SH-SY5Y (cell line): Measurements from ENCODE around the gene PARD3.

ENCODE experiments used
- GATA2 ChIP-seq: IDR thresholded peaks from 2 replicates; pipeline ENCODE4 v1.6.1; 2011; ENCODE audit warnings: mild to moderate bottlenecking, low read depth, low read length
- GATA3 ChIP-seq: IDR thresholded peaks from 2 replicates; pipeline ENCODE4 v1.6.1; 2011; ENCODE audit warnings: low read depth, mild to moderate bottlenecking, low read length, moderate library complexity

GRCh38 chr10:34826221-34826620 lies 11.1 kb upstream of the PARD3 start:
- no peak for TF ChIP-seq GATA2
- TF ChIP-seq GATA3 = no peak
